HG02642 (cell line): Measurements from ENCODE around the gene SLC24A3.

ENCODE experiments used
- ATAC-seq: cut with Tn5 transposase; IDR thresholded peaks from one replicate; pipeline ENCODE4 v1.9.1; 2021; ENCODE audit warnings: mild to moderate bottlenecking; ENCODE audit not compliant: unreplicated experiment, poor library complexity

SLC24A3 gene

DNA sequence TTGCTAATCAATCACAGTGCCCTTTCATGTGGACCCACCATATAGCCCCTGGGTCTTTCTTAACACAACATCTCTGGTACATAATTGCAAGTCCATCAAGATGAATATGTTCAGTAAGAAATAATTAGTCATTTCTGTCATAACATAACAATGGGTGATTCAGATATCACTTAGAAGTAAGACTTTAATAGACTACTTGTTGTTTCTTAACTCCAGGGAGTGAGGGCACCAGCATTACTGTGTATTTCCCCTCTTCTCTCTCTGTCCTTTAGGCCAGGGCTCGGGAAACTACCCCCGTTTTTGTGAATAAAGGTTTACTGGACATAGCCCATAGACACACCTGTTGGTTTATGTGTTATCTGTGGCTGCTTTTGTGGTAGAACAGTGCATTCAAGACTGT, 123.5 kb downstream of the SLC24A3 start:
- ATAC-seq: no peak

GRCh38 chr20:19336631-19337030, 124.2 kb downstream of the SLC24A3 start:
- ATAC-seq: no peak

DNA sequence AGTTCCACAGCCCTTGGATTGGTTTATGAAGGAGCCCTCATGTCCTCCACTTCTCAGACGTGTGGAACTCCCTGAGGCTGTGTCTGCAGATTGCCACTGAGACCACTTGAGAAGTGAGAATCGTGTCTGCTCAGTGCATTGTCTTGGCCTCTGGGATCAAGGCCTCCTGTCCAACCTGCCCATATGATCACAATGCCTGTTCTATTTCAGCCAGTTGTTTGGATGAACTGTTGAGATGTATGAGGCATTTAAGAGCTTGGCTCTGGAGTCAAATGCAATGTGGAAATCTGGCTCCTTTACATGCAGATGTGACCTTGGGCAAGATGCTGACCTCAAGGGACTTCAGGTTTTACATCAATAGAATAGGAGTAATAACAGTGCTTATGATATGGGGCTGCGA, 125.9 kb downstream of the SLC24A3 start:
- no peak for ATAC-seq

- ATAC-seq: no peak
Measured at GRCh38 chr20:19338960-19339359, 126.5 kb downstream of the SLC24A3 start.

DNA sequence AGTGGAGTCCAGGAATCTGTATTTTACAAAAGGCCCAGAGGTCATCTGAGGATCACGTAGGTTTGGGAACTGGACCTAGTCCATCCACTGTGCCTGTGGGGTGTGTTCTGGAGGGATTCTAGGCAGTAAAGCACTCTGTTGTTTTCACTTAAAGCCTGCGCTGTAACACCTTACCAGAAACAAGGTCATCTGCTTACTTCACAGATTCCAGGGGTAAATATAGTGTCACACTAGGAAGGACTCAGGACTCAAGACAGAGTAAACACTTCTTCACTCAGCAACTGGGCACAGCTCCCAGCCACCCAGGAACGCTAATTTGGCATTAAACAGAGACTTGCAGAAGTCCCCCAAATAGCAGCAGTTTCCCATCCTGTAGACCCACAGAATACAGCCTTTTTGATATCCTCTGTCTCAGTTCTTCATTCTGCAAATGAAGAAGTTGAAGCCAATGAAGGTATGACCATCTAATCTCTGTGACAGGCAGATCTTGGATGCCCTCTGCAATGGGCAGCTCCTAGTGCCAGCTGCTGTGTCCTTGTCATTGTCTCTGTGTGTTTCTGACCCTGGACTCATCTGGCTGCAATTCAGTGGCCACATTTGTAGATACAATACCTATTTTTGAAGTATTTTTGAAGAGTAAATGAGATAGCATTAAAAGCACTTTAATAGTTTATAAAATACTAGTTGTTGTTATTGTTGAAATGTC, 129.1 kb downstream of the SLC24A3 start:
- no peak for ATAC-seq

DNA sequence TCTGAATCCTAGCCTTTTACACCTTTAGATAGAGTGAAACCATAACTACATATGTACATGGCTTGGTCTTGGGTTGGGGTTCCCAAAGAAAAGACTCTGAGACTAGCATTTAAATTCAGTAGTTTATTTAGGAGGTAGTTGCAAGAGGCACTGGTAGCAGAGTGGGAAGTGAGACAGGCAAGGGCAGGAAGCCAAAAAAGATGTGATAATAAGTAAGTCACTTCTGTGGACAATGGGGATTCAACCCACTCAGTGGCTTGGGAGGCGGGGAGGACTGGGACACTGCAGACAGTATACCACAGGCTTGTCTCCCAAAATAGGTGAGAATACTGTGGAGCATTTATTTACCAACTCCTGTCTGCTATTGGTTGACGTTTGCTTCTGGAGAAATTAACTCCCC, 131.9 kb downstream of the SLC24A3 start:
- ATAC-seq: no peak

GRCh38 chr20:19347943-19348456, 135.6 kb downstream of the SLC24A3 start:
- peak; percentile 78 for ATAC-seq

DNA sequence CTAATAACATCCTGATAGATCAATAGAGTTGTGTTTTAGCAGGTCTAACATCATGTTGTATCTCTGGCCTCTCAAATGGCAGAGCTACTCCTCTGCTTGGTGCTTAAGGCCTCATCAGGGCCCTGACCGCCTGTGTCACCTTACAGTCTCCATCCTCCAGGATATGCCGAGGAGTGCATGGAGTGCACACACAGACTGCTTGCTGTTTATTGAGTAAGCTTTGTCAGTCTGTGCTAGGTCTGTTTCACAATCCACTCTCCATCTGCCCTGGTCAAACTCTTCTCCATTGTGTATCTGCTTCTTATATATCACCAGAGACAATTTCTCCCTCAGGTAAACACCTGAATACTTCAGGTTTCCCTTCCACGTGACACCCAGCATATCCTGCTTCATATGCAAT, 136.1 kb downstream of the SLC24A3 start:
- ATAC-seq: no peak

DNA sequence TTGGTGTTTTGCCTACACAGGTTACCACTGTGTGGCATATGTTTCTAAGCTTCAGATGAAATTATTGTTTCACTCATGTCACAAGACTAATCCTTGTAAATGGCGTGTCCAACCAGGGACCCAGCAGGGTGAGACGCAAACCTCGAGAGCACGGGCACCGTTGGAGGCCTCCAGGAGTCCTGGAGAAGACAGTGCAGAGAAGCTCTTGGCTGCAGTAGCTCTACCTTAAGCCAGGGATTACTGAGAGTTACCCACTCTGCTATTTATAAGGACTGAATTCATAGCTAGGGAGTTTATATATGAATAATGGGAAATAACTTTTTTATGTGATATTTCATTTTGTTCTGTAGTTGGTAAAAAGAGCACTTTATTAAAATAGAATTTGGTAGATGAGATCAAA, 137.4 kb downstream of the SLC24A3 start:
- no peak for ATAC-seq

DNA sequence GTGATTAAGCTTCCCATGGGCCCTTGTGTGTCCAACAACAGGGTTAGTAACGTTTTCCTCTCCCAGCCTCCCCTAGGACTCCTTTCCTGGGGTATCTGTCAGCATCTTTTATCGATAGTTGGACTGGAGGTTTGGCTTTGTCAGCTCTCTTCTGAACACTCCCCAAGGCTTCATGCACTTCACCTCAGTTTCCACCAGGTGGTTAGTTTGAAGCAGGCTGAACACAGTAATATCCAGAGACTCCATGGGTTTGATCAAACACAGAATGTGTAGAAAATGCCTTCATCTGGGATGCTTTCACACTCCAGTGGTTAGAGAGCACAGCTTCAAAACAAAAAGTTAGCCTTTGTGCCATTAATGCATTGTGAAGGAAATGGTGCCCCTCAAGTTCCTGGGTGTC, 139.1 kb downstream of the SLC24A3 start:
- no peak for ATAC-seq

GRCh38 chr20:19354950-19355349, 142.5 kb downstream of the SLC24A3 start:
- no peak for ATAC-seq

- no peak for ATAC-seq
Measured at GRCh38 chr20:19361790-19362189, 149.3 kb downstream of the SLC24A3 start.

DNA sequence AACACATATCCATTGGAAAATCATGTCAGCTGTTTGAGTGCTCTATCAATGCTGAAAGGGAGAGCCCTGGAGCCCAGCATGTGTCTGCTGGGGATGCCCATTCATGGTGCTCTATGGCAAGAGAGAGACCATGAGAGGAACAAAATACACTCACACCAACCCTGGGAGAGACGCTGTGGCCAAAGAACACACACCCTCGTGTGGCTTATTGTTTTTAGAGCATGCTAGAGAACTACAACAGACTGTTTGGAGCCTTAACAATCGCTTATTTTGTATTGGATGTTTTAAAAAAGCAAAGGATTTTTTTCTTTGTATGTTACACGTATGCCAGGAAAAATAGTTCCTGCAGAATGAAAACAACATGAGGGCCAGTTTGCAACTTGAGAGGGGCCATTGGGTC, 151.0 kb downstream of the SLC24A3 start:
- ATAC-seq: no peak

DNA sequence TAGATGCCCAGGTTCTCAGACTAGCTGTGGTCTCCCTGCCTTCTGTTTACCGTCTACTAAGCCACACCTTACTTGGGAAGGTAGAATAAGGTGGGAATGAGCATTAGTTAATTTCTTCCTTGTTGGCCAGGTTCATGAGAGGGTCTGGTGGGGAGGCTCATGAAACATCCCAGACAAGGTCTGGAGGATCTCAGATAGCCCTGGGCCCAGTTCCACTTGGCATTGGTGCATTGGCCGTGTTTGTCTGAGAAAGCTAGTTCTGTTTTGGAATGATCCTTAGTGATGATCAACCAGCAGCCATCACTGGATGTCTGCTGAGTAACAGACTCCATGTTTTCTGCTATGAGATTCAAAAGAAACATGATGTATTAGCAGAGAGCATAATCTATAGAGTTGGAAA, 155.1 kb downstream of the SLC24A3 start:
- no peak for ATAC-seq

DNA sequence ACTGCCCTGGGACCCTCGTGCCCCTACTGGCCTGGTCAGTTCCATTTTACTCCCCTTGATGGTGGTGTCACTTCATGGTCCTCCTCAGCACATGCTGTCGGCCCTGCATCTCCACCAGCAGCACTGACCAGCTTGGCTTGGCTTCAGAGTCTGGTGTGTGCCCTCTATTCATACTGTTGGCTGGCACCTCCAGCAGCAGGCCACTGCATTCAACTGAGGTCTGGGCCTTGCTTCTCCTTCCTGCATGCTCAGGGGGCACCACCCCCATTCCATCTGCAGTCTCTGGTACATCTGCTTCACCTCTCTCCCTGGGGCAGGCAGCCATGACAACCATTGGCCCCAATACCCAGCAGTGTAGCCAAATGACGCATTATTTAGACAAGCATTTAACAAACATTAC, 155.9 kb downstream of the SLC24A3 start:
- no peak for ATAC-seq

GRCh38 chr20:19370076-19371075, 157.9 kb downstream of the SLC24A3 start:
- no peak for ATAC-seq

GRCh38 chr20:19371112-19371511, 158.7 kb downstream of the SLC24A3 start:
- ATAC-seq: no peak

GRCh38 chr20:19374216-19374615, 161.8 kb downstream of the SLC24A3 start:
- ATAC-seq: no peak

DNA sequence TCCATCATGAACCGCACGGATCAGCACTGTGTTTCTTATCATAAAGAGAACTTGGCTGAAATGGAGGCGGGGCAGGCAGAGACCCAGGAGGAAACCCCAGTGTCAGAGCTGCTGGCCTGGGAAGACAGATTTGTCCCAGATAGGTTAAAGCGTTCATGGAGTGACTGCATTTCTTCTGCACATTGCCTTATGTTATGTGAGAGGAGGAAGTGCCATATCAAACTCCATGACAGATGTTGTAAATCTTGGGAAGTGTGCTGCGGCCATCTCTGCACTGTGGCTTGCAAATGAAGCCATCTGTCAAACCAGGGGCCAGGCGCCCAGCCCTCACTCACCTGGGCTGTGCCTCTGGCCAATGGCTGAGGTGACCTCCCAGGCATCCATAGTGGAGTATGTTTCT, 163.0 kb downstream of the SLC24A3 start:
- ATAC-seq: no peak

DNA sequence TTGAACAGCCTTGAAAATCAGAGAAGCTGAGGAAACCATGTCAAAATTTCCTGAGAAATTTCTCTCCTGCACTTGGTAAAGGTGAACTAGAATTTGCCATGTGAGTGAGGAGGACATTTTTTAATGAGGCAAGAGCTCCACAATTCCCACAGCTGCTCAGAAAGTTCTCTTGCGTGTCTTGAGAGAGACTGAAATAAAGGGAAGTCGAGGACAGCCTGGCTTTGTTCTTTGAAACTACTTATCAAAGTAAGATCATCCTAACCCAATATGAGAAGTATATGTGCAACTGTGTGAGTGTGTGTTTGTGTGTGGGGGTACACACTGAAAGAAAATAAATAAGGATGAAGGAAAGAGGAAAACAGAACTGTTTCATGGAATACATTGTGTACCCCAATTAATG, 163.4 kb downstream of the SLC24A3 start:
- no peak for ATAC-seq
